Skeletal muscle cell (primary cell): ENCODE data around the gene EPHA6.
"Not testable (repeated sequence)": the region's sequence is repeated elsewhere in the genome, so short reads cannot be mapped to it uniquely, and the experiment has no call there.

Experiments
- DNase-seq: peaks from one replicate; pipeline ENCODE4 v3.0.0-alpha.2; 2010; ENCODE audit warnings: low read depth
- H3K4me3 ChIP-seq: 2 replicates; pipeline ENCODE4 v1.5.1; 2011; ENCODE audit warnings: low read depth, mild to moderate bottlenecking, control low read depth, low read length, moderate library complexity

EPHA6 gene

GRCh38 chr3:97359977-97360376 lies 545.6 kb downstream of the EPHA6 start:
- no peak overlapping the region for H3K4me3 ChIP-seq
- DNase-seq = no peak

GRCh38 chr3:97360804-97361203 lies 546.4 kb downstream of the EPHA6 start:
- no peak for DNase-seq
- H3K4me3 ChIP-seq = no peak overlapping the region

GRCh38 chr3:97384583-97384982 lies 570.2 kb downstream of the EPHA6 start:
- DNase-seq = no peak

GRCh38 chr3:97388774-97389173 lies 574.4 kb downstream of the EPHA6 start:
- H3K4me3 ChIP-seq = no peak overlapping the region
- DNase-seq = no peak

More at GRCh38 chr3:97384583-97384982, 570.2 kb downstream of the EPHA6 start:
- H3K4me3 ChIP-seq = no peak overlapping the region

GRCh38 chr3:97389936-97390335 lies 575.5 kb downstream of the EPHA6 start:
- H3K4me3 ChIP-seq = no peak overlapping the region
- no peak for DNase-seq

GRCh38 chr3:97391167-97391566 lies 576.8 kb downstream of the EPHA6 start:
- no peak for DNase-seq
- H3K4me3 ChIP-seq = no peak overlapping the region

GRCh38 chr3:97409612-97410011 lies 595.2 kb downstream of the EPHA6 start:
- no peak for DNase-seq
- no peak overlapping the region for H3K4me3 ChIP-seq

- H3K4me3 ChIP-seq = no peak overlapping the region
- no peak for DNase-seq
These were observed 607.2 kb downstream of the EPHA6 start for GRCh38 chr3:97421565-97421964.

- no peak for DNase-seq
- H3K4me3 ChIP-seq = no peak overlapping the region
These were observed 610.6 kb downstream of the EPHA6 start for GRCh38 chr3:97425002-97425401.

GRCh38 chr3:97430601-97431000 lies 616.2 kb downstream of the EPHA6 start:
- no peak overlapping the region for H3K4me3 ChIP-seq
- DNase-seq = no peak

GRCh38 chr3:97432914-97433313 lies 618.5 kb downstream of the EPHA6 start:
- no peak for DNase-seq
- no peak overlapping the region for H3K4me3 ChIP-seq

- no peak for DNase-seq
- H3K4me3 ChIP-seq = no peak overlapping the region
These were observed 623.7 kb downstream of the EPHA6 start for GRCh38 chr3:97438131-97438530.

- H3K4me3 ChIP-seq = no peak overlapping the region
- DNase-seq = no peak
These were observed 625.0 kb downstream of the EPHA6 start for GRCh38 chr3:97439373-97439772.

- DNase-seq = no peak
- H3K4me3 ChIP-seq = no peak overlapping the region
These were observed 649.6 kb downstream of the EPHA6 start for GRCh38 chr3:97464035-97464434.

GRCh38 chr3:97470481-97470880 lies 656.1 kb downstream of the EPHA6 start:
- H3K4me3 ChIP-seq = no peak overlapping the region
- no peak for DNase-seq

GRCh38 chr3:97479740-97480139 lies 665.3 kb downstream of the EPHA6 start:
- DNase-seq = no peak
- H3K4me3 ChIP-seq = no peak overlapping the region

GRCh38 chr3:97480696-97481289 lies 666.4 kb downstream of the EPHA6 start:
- H3K4me3 ChIP-seq, DNase-seq: not testable (repeated sequence)

GRCh38 chr3:97481416-97481815 lies 667.0 kb downstream of the EPHA6 start:
- DNase-seq = no peak
- H3K4me3 ChIP-seq = no peak overlapping the region

- H3K4me3 ChIP-seq = no peak overlapping the region
- no peak for DNase-seq
These were observed 670.8 kb downstream of the EPHA6 start for GRCh38 chr3:97485206-97485605.

- H3K4me3 ChIP-seq = no peak overlapping the region
- DNase-seq = no peak
These were observed 673.2 kb downstream of the EPHA6 start for GRCh38 chr3:97487587-97487986.

GRCh38 chr3:97488741-97489140 lies 674.3 kb downstream of the EPHA6 start:
- no peak for DNase-seq

GRCh38 chr3:97495896-97496295 lies 681.5 kb downstream of the EPHA6 start:
- no peak for DNase-seq
- H3K4me3 ChIP-seq = no peak overlapping the region

More at GRCh38 chr3:97488741-97489140, 674.3 kb downstream of the EPHA6 start:
- H3K4me3 ChIP-seq = no peak overlapping the region
